WI38 (cell line): ENCODE data around the gene OSGEP.

Experiments
- H3K4me3 ChIP-seq: 2 replicates; pipeline ENCODE4 v1.5.1; 2011; ENCODE audit warnings: low read depth, mild to moderate bottlenecking, control low read depth, low read length
- TF ChIP-seq, protein P1 (sequence below): IDR thresholded peaks from 2 replicates; pipeline ENCODE4 v1.5.1; 2012; ENCODE audit warnings: low read depth, mild to moderate bottlenecking, control low read depth, low read length

Gene OSGEP

DNA sequence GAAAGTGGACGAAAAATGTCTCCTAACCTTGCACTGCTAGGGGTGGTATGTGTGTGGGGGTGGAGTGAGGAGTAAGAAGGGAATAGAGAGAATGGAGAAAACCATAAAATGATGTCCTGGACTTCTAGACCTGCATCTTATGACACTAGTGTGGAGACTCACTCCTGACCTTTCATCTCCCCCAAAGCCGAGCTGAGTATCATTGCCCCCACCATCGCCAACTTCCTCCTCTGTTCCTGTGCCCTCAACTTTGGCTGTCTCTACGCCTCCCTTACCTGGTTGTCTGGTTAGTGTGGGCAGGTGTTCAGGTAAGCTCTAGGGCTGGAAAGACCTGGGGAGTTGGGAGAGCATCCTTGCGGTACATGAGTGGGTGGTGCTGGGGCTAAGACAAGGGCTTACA lies 14.1 kb downstream of the OSGEP start:
- no peak overlapping the region for H3K4me3 ChIP-seq
- TF ChIP-seq, protein P1, sequence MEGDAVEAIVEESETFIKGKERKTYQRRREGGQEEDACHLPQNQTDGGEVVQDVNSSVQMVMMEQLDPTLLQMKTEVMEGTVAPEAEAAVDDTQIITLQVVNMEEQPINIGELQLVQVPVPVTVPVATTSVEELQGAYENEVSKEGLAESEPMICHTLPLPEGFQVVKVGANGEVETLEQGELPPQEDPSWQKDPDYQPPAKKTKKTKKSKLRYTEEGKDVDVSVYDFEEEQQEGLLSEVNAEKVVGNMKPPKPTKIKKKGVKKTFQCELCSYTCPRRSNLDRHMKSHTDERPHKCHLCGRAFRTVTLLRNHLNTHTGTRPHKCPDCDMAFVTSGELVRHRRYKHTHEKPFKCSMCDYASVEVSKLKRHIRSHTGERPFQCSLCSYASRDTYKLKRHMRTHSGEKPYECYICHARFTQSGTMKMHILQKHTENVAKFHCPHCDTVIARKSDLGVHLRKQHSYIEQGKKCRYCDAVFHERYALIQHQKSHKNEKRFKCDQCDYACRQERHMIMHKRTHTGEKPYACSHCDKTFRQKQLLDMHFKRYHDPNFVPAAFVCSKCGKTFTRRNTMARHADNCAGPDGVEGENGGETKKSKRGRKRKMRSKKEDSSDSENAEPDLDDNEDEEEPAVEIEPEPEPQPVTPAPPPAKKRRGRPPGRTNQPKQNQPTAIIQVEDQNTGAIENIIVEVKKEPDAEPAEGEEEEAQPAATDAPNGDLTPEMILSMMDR = no peak

DNA sequence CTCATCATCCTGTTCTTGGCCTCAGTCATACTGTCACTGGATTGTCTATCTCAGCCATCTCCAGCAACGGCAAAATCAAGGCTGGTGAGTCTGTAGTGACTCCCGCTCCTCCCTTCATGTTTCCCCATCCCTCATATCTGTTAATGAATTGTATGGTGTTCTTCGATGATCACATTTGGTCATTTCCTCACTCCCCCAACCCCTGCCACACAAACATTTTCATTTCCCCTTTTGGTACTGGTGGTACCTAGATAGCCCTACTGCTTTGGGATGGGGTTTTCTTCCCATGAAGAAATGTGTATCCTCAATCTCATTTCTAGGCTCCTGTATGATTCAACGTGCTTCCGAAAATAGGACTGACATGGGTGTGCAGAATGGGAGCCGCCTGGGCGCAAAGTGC lies 15.9 kb downstream of the OSGEP start:
- no peak overlapping the region for H3K4me3 ChIP-seq
- TF ChIP-seq, protein P1 = no peak

DNA sequence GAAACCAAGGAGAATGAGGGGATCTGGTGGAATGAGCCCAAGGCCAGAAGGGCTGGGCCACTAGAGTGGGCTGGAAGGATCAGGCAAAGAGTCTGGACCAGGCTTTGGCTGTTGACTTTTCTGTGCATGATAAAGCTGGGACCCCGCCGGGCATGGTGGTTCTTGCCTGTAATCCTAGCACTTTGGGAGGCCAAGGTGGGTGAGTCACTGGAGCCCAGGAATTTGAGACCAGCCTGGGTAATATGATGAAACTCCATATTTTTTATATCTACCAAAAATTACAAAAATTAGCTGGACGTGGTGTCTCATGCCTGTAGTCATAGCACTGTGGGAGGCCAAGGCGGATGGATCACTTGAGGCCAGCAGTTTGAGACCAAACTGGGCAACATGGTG lies 18.3 kb downstream of the OSGEP start:
- no peak overlapping the region for H3K4me3 ChIP-seq
- TF ChIP-seq, protein P1 = no peak

DNA sequence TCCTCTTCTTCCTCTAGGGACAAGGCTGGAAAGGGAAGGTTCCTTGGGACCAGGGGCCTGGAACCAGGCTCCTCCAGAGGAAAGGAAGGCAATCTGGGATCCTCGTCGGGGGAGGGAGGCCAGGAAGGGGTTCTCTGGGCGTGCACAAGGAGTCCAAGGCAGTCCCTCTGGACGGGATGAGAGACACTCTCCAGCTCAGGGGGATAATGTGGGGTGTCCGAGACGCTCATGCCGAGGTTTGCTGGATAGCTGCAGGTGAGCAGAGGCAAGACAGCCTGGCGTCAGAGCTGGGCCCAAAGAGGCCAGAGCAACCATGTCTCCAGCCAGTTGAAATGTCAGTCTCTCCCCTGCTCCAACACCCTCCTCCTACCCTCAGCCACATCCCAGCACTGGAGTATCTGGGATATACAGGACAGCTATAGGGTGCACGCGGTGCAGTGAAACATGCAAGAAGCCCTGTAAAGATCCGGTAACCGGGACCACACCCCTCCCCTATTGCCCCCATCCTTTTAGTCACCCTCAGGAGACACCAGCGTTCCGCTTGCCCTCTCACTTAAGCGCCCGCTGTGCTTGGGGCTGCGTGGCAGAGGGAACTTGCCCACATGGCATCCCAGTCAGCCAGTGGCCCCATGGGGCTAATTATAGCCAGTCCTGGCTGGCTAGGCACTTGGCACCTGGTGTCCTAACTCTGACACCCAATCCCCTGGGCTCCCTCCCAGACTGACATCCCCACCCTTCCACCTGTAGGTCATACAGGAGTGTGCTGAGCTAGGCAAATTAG lies 18.8 kb downstream of the OSGEP start, which contains the start of gene KLHL33:
Gene KLHL33, minus strand, starts transcription at position 585 of the 781 bp plus-strand sequence. Its CDS starts 355 bp downstream, at position 230.
- TF ChIP-seq, protein P1 = no peak
- H3K4me3 ChIP-seq = no peak within 1 kb of the TSS

DNA sequence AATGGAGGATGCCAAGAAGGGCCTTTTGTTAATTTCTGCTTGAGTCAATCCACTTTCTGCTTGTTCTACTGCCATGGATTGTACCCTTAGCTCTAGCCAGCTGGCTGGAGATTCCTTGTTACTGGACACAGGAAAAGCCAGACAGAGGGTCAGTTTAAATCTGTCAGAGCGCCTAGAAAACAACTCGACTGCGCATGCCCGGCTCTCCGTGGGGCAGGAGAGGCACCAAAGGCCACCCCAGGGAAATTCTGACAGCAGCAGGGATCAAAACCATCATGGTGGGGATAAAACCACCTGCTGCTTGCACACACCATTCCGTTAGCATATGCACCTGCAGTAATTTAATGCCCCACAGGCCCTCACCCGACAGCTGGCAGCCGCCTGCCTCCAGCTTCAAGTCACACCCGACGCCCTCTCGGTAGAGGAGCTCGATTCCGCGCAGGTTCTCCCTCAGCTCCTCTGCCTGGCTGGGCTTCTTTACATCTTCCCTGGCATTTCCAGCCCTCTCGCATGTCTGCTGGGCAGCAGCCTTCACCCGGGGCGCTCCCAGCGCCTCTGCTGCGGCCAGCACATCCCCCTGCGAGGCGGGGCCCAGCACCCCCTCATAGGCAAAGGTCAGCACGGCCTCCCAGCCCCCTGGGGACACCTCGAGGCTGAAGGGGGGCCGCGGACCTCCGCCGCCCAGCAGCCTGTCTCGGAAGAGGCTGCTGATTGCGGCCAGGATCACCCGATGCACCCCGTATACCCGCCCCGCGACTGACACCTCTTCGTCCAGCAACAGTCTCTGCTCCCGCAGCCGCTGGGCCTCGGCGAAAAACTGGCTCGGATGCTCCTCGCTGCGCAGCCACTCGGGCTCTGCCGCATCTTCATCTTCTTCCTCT lies 19.7 kb downstream of the OSGEP start:
- TF ChIP-seq, protein P1 = no peak
- no peak overlapping the region for H3K4me3 ChIP-seq

DNA sequence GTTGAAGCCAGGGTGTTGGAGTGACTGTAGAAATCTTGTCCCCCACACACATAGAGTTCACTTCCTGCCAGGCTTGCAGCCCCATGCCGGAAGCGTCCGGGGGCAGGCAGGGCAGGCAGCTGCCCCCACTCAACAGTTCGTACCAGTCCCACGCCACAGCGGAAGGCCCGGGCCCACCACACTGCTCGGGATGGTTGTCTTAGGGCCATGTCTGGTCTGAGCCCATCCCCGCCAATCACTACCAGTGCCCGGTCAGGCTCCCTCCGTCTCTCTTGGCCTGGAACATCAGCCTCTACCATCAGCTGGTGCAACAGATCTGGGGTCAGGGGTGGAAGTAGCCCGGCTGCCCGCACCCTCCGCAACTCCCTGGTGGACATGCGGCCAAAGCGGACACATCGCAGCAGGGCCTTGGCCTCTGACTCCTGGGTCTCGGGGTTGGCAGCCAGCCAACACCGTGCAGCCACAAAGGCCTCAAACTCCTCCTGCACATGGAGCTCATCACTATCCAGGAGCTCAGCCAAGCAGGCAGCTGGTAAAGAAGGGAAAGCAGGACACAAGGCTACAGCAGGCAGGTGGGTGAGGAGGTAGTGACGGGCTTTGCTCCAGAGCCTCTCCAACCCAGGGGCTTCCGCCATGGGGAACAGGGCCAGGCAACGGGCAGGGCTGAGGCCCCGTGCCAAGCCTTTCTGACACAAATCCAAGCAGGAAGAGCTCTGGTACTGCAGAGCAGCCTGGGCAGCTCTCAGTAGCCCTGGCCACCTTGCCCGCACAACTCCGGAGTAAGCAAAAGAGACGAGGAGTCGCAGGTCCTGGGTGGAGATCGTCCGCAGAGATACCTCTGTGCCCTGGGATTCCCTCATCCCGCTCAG lies 24.6 kb downstream of the OSGEP start:
- TF ChIP-seq, protein P1 = no peak
- no peak overlapping the region for H3K4me3 ChIP-seq
